ENCODE data around the gene IRX4. TPM values are rescaled to one million over a fixed set of nuclear protein-coding genes. Genes with fewer than 3 reads are reported as not detected.
"Not testable (repeated sequence)": the region's sequence is repeated elsewhere in the genome, so short reads cannot be mapped to it uniquely, and the experiment has no call there.

IRX4 gene
- total RNA-seq, 1 donor from 2014 or later, result not detected

DNA sequence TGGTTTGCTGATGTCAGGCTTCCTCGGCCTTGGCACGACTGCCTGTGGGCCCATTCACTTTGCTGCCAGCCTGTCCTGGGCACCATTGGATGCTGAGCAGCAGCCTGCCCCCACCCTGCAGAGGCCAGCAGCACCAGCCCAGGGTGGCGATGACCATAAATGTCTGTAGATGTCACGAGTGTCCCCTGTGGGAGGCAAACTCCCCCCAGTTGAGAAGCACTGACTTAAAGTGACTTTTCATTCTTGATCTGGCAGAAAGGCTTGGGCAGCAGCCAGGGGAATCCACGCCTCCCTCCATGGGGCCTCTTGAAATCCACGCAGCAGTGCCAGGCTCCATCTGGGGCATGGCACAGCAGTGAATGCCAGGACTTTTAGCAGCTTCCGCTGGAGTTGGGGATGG is 21.8 kb downstream of the IRX4 start:
- DNase-seq (ENCODE audit: low spot score), result no peak

DNA sequence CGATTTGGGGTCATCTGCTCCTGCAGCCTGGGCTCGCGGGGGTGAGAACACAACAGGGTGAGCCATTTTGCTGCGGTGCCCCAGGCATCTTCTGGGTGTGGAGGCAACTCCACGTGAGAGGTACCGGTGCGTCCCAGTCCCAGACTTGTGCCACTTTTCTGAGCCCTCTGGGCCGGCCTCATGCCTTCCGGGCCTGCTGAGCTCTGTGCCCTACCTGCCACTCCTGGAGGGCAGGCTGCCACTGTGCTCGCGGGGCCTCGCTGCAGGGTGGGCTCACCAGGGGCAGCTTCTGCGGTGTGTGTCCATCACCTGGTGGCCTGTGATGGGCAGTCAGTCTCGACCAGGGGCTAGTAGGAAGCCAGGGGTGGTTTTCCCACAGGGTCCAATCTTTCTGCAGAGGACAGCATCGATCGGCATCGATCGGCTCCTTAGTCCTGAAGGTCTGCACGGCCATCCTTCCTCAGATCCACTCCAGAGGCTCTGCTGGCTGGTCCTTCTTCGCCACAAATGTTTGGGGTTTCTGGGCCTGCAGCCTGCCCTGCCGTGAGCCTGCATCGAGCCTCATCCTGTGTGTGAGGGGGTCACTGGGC is 22.6 kb downstream of the IRX4 start:
- DNase-seq (ENCODE audit: low spot score), result no peak

DNA sequence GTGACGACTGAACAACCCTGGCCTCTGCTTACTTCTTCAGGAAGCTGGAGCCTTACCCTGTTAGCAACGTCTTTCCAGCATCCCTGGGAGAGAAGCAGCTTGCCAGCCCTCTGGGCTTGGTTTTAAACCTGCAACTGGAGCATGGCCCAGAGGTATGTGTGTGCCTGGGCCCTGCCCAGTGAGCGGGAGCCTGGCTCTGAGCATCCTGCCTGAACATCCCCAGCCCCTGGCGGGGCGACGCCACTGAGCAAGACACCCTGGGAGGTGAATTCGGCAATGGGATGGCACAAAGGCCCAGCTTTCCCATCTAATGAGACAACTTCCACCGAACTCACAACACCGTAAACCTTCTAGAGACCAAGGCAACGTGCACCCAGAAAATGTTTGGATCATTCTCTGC is 23.6 kb downstream of the IRX4 start:
- DNase-seq (ENCODE audit: low spot score), result no peak

DNA sequence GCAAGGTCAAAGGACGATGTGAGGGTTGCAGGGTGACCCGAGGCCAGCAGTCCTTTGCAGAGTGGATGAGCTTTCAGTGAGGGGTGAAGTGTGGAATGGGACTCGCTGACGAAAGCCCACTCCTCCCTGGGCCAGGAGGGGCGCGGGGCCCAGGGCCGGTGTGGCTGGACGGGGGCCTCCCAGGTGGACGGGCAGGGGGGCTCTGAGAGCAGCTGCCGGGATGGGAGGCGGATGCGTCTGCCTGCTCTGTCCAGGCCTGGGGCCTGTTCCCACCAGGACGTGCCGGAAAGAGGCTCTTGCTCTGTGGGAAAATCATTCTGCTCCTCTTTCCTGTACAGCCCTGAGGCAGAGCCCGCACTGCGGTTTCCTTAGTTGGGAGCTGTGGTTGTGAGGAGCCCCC is 24.3 kb downstream of the IRX4 start:
- DNase-seq (ENCODE audit: low spot score), result no peak

DNA sequence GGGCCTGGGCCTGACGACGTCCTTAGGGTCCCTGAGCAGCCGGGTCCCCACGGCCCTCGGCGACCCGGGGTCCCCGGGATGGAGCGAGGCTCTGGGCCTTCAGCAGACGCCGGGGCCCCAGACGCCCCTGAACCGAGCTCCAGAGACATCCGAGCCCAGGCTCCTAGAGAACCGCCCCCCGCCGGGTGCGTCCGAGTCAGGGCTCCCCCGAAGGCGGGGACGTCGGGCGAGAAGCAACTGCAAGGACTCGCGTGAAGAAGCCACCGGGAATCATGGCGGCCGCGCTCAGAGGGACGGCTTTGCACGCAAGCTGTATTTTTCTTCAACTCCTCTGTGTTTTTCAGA is 25.5 kb downstream of the IRX4 start:
- DNase-seq (ENCODE audit: low spot score), result no peak

DNA sequence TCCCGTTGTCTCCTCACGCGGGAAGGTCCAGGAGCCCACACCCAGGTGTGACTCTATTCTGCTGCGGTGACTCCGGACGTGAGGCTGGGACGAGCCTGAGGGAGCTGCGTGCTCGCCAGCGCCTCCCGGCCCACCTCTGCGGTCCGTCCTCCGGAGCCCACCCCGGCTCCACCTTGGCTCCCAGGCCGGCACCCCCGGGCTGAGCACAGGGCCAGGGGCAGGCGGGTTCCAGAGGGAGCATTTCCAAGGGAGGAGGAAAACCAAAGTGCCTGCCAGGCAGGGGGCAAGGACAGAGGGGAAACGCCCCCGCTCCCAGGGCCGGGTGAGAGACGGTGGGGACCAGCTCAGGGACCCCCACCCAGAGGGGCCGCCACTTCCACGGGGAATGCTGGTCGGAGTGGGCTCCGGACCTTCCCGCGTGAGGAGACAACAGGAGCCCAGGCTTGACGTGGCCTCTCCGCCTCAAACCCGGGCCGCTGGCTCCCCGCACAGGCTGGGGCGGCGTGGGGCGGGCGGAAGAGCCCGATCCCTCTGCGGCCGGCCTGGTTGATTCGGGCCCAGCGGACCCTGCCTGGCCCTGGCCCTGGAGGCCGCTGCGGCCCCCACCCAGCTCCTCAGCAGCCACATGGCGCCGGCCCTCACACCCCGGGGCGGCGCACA is 26.0 kb downstream of the IRX4 start:
- DNase-seq (ENCODE audit: low spot score), result no peak

DNA sequence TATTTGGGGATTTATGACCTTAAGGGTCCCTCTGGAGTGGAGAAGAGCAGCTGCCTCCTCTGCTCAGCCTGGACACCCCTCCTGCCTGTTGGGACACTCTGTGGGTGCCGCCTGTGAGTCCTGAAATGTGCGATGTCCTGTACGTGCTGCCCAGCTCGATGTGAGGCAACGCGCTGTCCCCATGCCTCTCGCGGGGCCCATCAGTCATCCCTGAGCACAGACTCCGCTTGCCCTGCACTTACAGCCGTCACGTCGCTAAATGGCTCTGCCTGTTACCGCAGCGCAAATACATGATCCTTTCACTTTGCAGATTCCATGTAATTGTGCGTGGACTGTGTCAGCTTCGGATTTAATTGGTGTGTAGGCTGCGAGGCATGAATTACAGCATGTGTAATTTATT is 27.1 kb downstream of the IRX4 start:
- no peak for DNase-seq (ENCODE audit: low spot score)

DNA sequence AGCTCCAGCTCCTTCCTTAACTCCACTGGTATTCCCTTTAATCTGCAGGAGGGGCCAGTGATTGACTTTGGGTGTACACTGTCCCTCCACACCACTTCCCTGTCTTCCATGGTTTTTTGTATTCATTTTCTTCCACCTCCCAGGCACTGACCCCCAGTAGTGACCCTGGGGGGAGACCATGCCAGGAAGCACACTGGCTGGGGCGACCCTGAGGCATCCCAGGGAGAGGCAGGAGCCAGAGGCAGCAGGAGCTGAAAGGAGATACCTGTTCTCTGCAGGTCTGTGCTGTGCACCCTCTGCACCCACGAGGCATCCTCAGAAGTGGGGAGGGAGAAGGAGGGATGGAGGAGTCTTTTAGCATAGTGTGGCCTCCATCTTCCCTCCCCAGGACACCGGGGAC is 27.6 kb downstream of the IRX4 start:
- DNase-seq (ENCODE audit: low spot score), result no peak

DNA sequence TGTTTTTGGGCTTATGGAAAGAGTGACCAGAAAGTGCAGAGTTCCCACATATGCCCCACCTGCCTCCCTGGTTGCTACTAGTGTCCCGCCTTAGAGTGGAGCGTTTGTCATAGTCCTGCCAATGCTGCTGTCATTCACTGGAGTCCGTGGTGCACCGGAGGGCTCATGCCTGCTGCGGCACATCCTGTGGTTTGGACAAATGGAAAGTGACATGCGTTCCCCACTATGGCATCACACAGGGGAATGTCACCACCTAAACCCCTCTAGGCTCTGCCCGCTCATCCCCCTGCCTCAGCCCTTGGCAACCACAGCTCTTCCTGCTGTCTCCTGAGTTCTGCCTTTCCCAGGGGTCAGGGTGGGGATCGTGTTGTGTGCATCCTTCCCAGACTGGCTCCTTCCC is 29.2 kb downstream of the IRX4 start:
- no peak for DNase-seq (ENCODE audit: low spot score)

DNA sequence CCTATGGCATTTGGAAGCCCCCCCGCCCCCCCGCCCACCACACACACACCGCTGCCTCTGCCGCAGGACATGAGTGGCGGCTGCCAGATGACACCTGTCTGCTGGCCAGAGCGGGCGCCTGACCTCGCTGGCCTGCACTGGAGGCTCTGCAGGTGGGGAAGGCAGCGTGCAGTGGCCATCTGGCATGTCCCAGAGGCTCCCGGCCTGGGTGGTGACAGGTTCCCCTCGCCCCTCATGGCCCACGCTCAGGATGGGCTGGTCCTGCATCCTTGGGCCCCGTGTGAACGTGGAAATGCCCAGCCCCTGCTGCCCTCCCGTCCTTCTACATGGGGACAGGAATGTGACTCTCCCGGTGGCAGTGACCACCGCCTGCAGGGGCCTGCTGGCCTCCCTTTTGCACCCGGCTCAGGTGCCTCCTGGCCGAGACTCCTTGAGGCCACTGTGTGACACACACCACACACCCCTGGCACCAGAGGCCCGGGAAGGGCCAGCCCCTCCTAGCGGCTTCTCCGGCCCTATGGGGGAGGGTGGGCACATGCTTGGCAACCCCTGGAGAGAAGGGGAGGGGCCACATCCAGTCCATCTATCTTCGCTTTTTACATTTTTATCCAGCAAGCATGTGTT is 30.3 kb downstream of the IRX4 start:
- no peak for DNase-seq (ENCODE audit: low spot score)

DNA sequence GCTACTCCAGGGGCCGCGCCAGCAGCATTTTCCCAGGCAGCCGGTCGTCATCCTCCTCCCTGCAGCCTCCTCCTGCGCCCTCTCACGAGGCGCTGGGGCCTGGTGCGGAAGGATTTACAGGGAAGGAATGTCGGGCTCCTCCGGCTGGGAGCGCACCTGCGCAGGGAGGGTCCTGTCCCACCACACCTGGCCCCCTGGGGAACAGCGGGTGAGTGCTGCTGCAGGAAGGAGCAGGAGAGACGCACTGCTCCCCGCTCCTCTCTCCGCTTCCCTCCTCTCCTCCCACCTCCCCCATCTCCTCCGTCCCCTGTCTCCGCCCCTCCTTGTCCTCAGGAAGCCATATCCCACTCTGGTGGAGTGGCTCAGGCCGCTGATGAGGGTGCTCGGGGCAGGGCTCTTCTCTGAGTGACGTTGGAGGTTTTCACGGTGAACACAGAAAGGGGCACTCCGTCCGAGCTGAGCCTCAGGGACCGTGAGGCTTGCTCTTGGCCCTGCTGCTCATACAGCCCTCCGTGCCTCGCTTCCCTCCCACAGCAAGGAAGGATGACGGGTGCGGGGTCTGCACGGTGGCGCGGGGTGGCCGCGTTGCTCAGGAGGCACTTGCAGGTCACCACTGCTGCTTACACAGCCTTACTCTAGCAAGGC is 31.3 kb downstream of the IRX4 start:
- no peak for DNase-seq (ENCODE audit: low spot score)

DNA sequence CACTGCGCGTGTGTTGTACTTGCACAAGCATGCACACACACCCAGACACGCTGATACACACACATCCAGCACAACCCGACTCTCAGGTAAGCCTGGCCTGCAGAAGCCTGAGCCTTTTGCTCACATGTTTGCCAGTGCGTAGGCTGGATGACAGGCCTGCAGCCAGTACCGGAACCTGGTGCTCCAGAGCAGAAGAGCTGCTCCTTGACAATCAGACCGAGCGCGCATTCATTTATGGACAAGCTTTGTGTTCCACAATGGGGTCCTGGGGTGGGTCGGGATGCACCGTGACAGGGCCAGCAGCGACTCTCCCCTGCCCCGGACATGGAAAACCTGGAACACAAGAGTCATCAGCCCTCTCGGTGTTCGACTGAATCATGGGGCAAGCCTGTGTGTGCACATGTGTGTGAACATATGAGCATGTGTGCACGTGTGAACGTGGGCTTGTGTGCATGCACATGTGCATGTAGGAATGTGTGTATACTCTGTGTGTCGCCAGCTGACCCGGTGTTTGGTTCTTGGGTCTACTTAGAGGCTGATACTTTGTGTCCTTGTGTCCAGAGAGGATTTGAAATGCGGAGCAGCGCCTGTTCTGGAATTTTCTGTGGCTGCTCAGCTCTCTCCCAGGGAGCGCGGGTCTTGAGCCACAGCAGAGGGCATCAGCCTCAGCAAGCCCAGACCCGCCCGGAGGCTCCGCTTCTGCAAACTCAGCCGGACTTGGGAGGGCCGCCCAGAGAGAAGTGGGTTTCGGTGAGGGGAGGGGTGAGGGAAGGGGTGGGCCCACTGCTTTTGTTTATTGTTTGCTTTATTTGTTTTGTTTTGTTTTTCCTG is 32.2 kb downstream of the IRX4 start:
- no peak for DNase-seq (ENCODE audit: low spot score)

DNA sequence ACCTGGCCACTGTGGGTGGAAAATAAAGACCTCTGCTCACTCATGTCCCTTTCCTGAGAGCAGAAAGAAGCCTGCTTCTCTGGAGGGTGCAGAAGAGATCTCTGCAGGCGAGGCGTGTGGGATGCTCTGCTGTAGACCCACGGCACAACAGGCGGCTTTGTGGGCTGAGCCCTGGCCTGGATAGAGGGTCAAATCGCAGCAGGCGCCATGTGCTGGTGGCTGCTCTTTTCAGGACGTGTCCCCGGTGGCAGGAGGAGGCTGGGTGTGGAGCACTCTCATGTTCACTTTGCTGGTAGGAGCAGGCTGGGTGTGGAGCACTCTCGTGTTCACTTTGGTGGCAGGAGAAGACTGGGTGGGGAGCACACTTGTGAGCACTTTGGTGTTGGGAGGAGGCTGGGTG is 35.1 kb downstream of the IRX4 start:
- DNase-seq (ENCODE audit: low spot score), result no peak

DNA sequence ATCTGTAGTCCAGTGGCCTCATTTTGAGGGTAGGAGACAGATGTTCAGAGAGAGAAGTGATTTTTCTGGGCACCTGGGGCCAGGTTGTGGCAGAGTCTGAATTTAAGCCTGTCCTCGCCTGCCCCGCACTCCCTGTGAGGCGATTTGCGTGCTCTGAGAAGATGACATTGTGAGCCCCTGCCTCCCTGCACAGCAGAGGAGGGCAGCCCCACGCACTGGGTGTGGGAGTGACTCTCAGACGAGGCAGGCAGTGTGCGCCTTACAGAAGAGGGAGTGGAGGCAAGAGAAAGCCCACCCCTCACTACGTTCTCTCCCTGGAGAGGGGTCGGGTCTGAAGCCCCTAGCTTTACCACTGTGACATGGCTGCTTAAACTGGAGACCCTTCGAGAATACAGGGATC is 35.7 kb downstream of the IRX4 start:
- no peak for DNase-seq (ENCODE audit: low spot score)

DNA sequence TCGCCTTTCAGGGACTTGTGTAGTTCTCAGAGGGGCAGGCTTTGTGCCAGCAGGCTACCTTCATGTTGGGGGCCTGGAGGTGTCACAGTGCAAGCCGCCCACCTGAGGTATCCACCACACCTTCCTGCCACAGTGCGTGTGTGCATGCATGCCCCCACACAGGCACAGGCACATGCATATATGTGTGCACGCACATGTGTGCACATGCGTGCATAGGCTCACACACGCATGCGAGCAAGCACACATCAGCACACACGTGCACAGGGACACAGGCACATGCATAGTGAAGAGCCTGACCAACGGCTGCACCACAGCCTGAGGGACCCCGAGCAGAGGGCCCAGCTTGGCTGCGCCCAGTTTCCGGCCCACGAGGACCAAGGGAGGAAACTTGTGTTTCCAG is 36.1 kb downstream of the IRX4 start:
- DNase-seq (ENCODE audit: low spot score), result no peak

DNA sequence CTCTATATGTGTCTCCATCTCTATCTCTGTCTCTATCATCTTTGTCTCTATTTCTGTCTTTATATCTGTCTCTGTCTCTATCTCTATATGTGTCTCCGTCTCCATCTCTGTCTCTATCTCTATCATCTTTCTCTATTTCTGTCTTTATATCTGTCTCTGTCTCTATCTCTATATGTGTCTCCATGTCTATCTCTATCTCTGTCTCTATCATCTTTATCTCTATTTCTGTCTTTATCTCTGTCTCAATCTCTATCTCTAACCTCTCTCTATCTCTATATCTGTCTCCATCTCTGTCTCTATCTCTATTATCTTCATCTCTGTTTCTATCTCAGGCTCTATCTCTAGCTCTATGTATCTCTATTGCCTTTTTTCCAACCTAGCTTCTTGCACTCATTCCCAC is 37.0 kb downstream of the IRX4 start:
- no peak for DNase-seq (ENCODE audit: low spot score)

DNA sequence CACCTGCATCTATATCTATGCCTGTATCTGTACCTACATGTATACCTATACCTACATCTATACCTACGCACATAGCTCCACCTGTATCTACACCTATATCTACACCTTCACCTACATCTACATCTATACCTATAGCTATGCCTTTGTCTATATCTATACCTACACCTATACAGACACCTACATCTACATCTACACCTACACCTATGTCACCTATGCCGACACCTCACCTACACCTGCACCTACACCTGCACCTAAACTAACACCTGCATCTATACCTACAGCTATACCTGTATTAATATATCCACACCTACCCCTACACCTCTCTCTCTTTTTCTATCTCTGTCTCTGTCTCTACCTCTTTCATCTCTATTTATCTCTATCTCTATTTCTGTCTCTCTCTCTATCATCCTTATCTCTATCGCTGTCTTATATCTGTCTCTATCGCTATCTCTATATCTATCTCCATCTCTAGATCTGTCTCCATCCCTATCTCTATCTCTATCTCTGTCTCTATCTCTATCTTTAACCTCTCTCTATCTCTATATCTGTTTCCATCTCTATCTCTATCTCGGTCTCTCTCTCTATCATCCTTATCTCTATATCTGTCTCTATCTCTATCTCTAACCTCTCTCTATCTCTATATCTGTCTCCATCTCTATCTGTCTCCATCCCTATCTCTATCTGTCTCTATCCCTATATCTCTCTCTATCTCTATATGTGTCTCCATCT is 37.9 kb downstream of the IRX4 start:
- no peak for DNase-seq (ENCODE audit: low spot score)

DNA sequence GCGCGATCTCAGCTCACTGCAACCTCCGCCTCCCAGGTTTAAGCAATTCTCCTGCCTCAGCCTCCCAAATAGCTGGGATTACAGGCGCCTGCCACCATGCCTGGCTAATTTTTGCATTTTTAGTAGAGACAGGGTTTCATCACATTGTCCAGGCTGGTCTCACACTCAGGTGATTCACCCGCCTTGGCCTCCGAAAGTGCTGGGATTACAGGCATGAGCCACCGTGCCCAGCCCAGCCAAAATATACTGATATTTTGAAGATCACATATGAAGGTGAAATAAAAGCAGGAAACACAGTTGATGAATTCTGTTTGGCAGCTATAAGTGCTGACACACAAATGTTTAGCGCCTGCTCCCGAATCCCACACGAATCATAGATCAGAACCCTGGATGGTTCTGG is 39.0 kb downstream of the IRX4 start:
- not testable (repeated sequence) for DNase-seq (ENCODE audit: low spot score)

DNA sequence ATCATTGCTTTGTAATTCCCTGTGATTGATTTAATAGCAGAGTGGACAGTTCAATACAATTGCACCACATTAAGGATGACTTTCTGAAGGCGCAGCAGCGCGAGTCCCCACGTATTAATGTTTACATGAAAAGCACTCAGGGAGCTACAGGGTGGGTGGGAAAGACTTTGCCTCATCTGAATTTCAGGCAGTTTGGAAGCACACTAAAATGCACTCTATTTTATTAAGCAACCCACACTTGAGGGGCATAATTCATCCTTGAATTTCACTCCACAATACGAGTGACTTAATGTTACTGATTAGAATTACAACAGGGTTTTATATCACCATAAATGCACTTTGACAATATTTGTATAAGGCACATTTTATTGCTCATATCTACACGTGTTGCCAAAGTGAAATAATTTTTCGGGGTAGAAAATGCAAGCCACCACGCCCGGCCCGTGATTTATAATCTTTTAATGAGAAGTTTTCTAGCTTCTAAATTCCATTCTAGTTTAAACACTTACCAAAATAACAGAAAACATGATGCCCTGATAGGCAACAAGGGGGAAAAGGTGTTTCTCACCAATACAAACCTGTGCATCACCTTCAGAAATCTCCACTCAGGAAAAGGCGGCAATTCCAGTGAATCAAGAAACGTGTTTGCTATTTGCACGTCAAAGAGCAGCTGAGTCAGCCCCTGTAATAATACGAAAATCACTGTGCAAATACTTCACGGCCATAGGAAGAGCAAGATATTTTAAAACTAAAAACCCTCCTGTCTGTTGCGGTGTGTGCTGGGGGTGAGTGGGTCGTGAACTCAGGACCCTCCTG is 40.5 kb downstream of the IRX4 start:
- DNase-seq (ENCODE audit: low spot score), result no peak
